Activated CD4-positive, alpha-beta T cell treated with anti-CD3 and anti-CD28 coated beads, Interleukin-2, amount 50 U/mL, for 24 hours (primary cell): ENCODE results near the gene GAGE2A.
"Not testable (repeated sequence)": the region's sequence is repeated elsewhere in the genome, so short reads cannot be mapped to it uniquely, and the experiment has no call there.

Experiments
- DNase-seq, 2 donors: peaks; one replicate each; pipeline ENCODE4 v3.0.0-alpha.2; 2020; ENCODE audit warnings: low read depth in 1 of 2, low spot score in 1 of 2

The GAGE2A gene, protein sequence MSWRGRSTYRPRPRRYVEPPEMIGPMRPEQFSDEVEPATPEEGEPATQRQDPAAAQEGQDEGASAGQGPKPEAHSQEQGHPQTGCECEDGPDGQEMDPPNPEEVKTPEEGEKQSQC

DNA sequence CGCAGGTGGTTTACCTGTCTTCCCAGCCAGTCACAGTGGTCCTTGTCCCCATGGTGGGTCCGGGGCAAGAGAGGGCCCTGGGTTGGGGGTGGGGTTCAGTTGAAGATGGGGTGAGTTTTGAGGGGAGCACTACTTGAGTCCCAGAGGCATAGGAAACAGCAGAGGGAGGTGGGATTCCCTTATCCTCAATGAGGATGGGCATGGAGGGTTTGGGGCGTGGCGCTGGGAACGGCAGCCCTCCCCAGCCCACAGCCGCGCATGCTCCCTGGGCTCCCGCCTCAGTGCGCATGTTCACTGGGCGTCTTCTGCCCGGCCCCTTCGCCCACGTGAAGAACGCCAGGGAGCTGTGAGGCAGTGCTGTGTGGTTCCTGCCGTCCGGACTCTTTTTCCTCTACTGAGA is at the start of gene GAGE2A:
Gene GAGE2A (plus strand): TSS at position 301 of the 400 bp plus-strand sequence. CDS start 1,155 bp downstream, outside the sequence.
- DNase-seq: not testable (repeated sequence)

DNA sequence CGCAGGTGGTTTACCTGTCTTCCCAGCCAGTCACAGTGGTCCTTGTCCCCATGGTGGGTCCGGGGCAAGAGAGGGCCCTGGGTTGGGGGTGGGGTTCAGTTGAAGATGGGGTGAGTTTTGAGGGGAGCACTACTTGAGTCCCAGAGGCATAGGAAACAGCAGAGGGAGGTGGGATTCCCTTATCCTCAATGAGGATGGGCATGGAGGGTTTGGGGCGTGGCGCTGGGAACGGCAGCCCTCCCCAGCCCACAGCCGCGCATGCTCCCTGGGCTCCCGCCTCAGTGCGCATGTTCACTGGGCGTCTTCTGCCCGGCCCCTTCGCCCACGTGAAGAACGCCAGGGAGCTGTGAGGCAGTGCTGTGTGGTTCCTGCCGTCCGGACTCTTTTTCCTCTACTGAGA is 47.9 kb upstream of the GAGE2A start, which contains the start of gene GAGE12D:
Gene GAGE12D (plus strand): TSS at position 301 of the 400 bp plus-strand sequence. CDS start 1,155 bp downstream, outside the sequence.
- not testable (repeated sequence) for DNase-seq

GRCh38 chrX:49550989-49551388 is 38.3 kb upstream of the GAGE2A start, which contains the start of gene GAGE12E:
TSS of gene GAGE12E (plus strand) at chrX:49551289. CDS start at chrX:49552444, 1,155 bp downstream.
- not testable (repeated sequence) for DNase-seq

- not testable (repeated sequence) for DNase-seq
These were observed 28.8 kb upstream of the GAGE2A start, which contains the start of gene GAGE12F for GRCh38 chrX:49560542-49560941. TSS of gene GAGE12F (plus strand) at chrX:49560842. CDS start at chrX:49561997, 1,155 bp downstream.

DNA sequence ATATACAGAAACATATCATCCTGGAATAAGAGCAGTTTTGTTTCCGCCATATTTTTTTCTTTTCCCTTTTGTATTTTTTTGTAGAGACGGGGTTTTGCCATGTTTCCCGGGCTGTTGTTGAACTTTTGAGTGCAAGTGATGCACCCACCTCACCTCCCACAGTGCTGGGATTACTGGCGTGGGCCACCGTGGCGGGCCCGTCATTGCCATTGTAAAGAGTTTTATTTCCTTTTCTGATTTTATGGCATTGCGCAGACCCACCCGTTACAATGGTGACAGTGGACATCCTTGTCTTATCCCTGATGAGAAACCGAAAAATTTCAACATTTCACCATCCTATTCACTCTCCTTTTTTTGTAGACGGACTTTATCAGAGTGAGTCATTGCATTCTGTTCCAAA is 20.6 kb upstream of the GAGE2A start:
- DNase-seq: not testable (repeated sequence)

DNA sequence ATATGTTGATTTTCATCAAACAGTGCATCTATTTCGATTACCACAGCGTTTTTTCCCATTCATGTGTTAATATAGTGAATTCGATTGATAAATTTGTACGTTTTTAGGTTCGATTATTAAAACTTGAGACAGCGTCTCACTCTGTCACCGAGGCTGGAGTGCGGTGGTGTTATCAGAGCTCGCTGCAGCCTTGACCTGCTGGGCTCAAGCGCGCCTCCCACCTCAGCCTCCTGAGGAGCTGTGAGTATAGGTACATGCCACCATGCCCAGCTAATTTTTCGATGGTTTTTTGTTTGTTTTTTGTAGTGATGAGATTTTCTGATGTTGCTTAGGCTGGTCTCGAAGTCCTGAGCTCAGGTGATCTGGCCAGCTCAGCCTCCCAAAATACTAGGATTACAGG is 20.1 kb upstream of the GAGE2A start:
- not testable (repeated sequence) for DNase-seq

DNA sequence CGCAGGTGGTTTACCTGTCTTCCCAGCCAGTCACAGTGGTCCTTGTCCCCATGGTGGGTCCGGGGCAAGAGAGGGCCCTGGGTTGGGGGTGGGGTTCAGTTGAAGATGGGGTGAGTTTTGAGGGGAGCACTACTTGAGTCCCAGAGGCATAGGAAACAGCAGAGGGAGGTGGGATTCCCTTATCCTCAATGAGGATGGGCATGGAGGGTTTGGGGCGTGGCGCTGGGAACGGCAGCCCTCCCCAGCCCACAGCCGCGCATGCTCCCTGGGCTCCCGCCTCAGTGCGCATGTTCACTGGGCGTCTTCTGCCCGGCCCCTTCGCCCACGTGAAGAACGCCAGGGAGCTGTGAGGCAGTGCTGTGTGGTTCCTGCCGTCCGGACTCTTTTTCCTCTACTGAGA is 19.2 kb upstream of the GAGE2A start, which contains the start of gene GAGE12G:
Gene GAGE12G (plus strand): TSS at position 301 of the 400 bp plus-strand sequence. CDS start 1,155 bp downstream, outside the sequence.
- not testable (repeated sequence) for DNase-seq

- not testable (repeated sequence) for DNase-seq
These were observed 9.6 kb upstream of the GAGE2A start, which contains the start of gene GAGE12H for GRCh38 chrX:49579649-49580048. TSS of gene GAGE12H (plus strand) at chrX:49579949. CDS start at chrX:49581104, 1,155 bp downstream.

DNA sequence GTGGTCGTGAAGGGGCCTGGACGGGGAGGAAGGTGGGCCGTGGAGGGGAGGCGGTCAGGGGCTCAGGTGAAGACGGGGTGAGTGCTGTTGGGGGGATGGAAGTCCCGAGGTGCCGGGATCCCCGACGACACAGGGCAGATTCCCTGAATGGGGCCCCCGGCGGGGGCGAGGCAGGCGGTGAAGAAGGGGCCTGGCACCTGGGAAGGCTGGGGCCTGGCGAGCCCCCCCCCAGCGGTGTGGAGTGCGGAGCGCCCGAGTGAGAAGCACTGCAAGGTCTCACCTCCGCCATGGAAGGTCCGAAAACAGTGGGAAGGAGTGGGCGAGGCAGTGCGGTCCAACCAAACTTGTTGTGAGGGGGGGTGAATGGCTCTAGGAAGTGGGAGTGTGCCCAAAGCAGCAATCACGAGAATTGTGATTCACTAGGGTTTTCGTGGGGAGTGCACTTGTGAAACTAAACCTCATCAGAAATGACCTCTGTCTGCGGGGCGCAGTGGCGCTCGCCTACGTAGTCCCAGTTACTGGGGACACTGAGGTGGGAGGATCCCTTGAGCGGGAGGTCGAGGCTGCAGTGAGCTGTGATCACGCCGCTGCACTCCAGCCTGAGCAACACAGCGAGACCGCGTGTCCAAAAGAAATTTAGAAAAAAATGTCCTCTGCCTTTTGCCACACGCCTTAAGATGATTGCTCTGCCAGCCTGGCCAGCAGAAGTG is 628 bp downstream of the GAGE2A start:
- DNase-seq: not testable (repeated sequence)

GRCh38 chrX:49590488-49590887 is 1.2 kb downstream of the GAGE2A start:
- DNase-seq: not testable (repeated sequence)

GRCh38 chrX:49598720-49599119 is 9.4 kb downstream of the GAGE2A start, which contains the start of gene GAGE1:
TSS of gene GAGE1 (plus strand) at chrX:49599020. CDS start at chrX:49600175, 1,155 bp downstream.
- not testable (repeated sequence) for DNase-seq

DNA sequence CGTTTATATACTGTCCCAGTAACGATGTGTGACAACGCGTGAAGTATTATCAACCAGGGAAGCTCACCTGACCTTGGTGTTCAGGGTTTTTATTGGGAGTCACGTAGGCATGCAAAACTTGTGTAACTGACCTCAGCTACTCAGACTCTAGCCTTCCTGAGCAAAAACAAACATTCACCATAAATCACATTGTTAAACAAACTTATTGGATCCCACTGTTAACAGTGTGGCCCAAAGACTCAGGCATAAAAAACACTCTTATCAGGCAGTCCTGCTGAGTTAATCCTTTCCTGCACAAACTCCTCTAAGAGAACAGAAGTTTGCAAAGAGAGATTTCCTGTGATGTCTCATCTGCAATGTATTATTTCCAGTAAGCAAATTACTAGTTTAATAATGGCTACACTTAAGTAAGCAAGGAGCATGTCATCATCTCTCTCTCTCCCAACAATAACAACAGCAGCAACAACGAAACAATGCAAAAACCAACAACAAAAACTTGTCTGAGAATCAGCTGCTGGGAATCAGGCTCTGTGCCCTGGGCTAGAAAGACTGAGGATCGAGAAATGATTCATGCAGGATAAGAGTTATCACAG is 21.5 kb downstream of the GAGE2A start:
- no peak for DNase-seq

- no peak for DNase-seq
These were observed 29.3 kb downstream of the GAGE2A start for GRCh38 chrX:49618574-49618973.

GRCh38 chrX:49627086-49627777 is 37.9 kb downstream of the GAGE2A start:
- no peak for DNase-seq

GRCh38 chrX:49644991-49645637 is 55.8 kb downstream of the GAGE2A start:
- DNase-seq: no peak
